GM21717 (cell line): ENCODE measurements around the gene RDM1.

ENCODE experiments used
- ATAC-seq: cut with Tn5 transposase; IDR thresholded peaks from one replicate; pipeline ENCODE4 v1.9.1; 2021; ENCODE audit warnings: mild to moderate bottlenecking, moderate library complexity; ENCODE audit not compliant: unreplicated experiment

Gene RDM1

GRCh38 chr17:35875072-35875799, 55.3 kb downstream of the RDM1 start:
- ATAC-seq: no peak

DNA sequence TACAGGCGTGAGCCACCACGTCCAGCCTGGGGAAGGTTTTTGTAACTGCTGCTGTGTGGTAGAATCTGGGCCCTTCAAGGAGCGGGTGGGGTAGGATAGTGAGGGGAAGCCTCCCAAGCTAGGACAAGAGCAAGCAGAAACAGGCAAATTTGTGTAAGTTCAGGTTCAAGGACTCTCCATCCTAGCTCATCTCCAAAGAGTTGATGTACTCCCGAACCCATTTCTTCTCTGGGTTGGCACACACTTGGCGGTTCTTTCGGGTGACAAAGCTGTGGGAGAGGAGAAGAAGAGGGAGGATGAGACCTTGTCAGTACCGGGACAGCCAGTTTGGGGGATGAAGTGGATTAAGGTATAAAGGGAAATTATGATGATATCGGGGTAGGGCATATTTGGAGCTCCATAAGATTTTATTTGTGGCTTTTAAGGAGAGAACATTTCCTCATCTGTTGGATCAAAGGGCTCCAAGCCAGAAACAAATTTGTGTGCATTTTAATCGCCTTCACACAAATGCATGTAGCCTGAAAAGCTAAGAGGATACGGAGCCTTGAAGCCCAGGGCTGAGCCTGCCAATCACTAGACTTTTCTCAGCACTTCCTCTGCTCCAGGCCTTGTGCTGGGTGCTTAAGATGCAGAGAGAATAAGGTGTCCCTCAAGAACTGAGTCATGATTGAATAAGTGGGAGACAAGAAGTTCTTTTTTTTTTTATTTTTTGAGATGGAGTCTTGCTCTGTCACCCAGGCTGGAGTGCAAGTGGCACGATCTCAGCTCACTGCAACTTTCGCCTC, 58.2 kb downstream of the RDM1 start:
- no peak for ATAC-seq

DNA sequence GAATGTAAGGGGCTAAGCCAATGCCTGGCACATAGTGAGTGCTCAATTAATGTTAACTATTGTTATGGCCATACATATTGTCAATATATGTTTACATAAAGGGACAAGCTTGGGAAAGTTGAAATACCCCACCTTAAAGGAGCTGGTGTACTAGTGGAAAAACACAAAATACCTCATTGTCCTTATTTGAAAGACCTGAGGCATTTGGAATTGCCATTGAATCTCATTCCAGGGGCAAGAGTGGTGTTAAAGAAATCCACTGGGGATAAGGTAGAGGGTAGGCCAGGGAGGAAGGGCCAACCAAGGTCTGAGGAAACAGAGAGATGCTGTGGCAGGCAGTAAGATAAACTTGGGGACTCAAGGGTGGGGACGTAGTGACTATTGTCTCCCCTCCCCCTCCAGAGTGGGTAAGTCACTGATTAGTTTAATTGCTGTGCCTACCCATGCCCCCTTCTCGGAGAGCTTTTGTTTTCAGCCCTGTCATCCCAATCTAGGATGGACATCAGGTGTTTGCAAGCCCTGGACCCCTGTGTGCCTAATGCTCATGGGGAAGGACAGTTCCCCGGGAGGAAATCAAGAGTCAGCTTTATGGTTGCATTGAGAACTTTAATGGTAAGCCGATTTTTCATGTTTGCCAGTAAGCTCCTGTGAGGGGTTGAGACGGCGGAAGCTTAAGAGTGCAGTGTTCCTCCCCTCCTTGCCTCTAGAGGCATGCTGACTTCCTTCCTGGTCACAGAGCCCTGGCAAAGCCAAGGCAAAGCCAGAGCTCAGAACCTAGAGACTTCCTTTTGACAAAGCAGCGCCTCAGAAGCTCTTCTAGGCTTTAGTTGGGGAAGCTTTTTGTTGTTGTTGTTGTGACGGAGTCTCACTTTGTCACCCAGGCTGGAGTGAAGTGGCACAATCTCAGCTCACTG, 59.4 kb downstream of the RDM1 start:
- no peak for ATAC-seq

DNA sequence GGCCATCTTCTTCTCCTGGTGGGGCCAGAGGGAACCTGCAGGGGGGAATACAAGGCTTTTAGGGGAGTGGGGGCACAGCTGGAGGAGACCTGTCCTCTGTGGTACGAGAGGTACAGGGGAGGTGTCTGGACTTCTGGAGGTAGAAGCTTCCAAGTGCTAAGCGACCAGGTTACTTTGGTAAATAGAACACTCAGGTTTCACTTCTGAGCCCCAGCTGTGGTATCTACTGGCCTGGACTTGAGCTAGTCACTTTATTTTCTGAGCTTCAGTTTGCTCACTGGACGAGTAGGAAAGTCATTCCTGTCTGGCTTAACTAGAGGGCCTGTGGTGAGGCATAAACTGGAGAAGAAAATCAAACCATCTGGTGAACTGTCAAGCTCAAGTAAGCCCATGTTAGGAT, 61.8 kb downstream of the RDM1 start, which contains the start of gene HEATR9:
TSS of gene HEATR9 (minus strand) at position 155 of the 400 bp plus-strand sequence. CDS start at position 6, 149 bp downstream.
- ATAC-seq: no peak
